Left ventricle myocardium inferior (tissue), 1 donor: Measurements from ENCODE around the gene BTG2. TPM values are rescaled to one million over a fixed set of nuclear protein-coding genes. Genes with fewer than 3 reads are reported as not detected.

Experiments used
- DNase-seq: peaks from one replicate; pipeline ENCODE4 v3.0.0-alpha.2; 2020
- H3K27ac ChIP-seq: fragments of 200-600 bp; replicated peaks from 2 replicates; pipeline ENCODE4 v1.8.0; 2021
- H3K27me3 ChIP-seq: fragments of 200-600 bp; 2 replicates; pipeline ENCODE4 v1.8.0; 2021; ENCODE audit warnings: low read depth
- H3K36me3 ChIP-seq: fragments of 200-600 bp; 2 replicates; pipeline ENCODE4 v1.8.0; 2021
- H3K4me1 ChIP-seq: fragments of 200-600 bp; 2 replicates; pipeline ENCODE4 v1.8.0; 2021
- H3K4me3 ChIP-seq: fragments of 200-600 bp; 2 replicates; pipeline ENCODE4 v1.8.0; 2021; ENCODE audit warnings: mild to moderate bottlenecking, moderate library complexity
- H3K9me3 ChIP-seq: fragments of 200-600 bp; replicated peaks from 2 replicates; pipeline ENCODE4 v1.8.0; 2021
- CTCF ChIP-seq: fragments of 200-600 bp; IDR thresholded peaks from 2 replicates; pipeline ENCODE4 v1.8.0; 2021; ENCODE audit warnings: antibody characterized with exemption, mild to moderate bottlenecking, borderline replicate concordance
- intact Hi-C: fragments of 100-400 bp; cut with micrococcal nuclease; formaldehyde crosslinking; loops from one replicate; pipeline ENCODE4 v1.11.0; 2022
- total RNA-seq: library from RNA; stranded (reverse); fragmentation: NEBNext Ultra II Directional; extraction: Animal tissue kit (Norgen Biotek cat#: 25700); gene quantifications from one replicate; pipeline ENCODE4 v1.2.1, GENCODE V29; 2021
- donor health status: DM: no; HTN: yes; CAD: no; lungs with severe emphysema.

BTG2 gene
- total RNA-seq, 1 donor from 2014 or later: 73.7 TPM

GRCh38 chr1:203278082-203278884 lies 27.0 kb upstream of the BTG2 start:
- Histone ChIP-seq H3K9me3 (no peaks in the 10 kb centered on the region), H3K4me1 (peaks cover 100% of the 10 kb centered on the region), H3K36me3 (no peaks in the 10 kb centered on the region), H3K27ac (peak overlapping the region; percentile 96), H3K4me3 (peak overlapping the region; percentile 44), H3K27me3 (no peaks in the 10 kb centered on the region)
- TF ChIP-seq CTCF: no peak
- peak; percentile 97 for DNase-seq
- intact Hi-C loops: loop anchor here (10.0 kb wide), 1 partner anchor 207 kb away; no protein-coding TSS in a partner anchor

GRCh38 chr1:203278885-203279406 lies 26.4 kb upstream of the BTG2 start:
- intact Hi-C loops: loop anchor here (10.0 kb wide), 1 partner anchor 206 kb away; no protein-coding TSS in a partner anchor
- DNase-seq: no peak
- H3K4me3 ChIP-seq: peak overlapping the region; percentile 44
- peaks cover 95% of the 10 kb centered on the region for H3K4me1 ChIP-seq
- H3K27ac ChIP-seq: peak overlapping the region; percentile 96
- no peak for TF ChIP-seq CTCF
- no peaks in the 10 kb centered on the region for H3K9me3 ChIP-seq
- no peaks in the 10 kb centered on the region for H3K27me3 ChIP-seq
- no peaks in the 10 kb centered on the region for H3K36me3 ChIP-seq

GRCh38 chr1:203280061-203280460 lies 25.3 kb upstream of the BTG2 start:
- intact Hi-C loops: no loop called here
- Histone ChIP-seq H3K36me3 (no peaks in the 10 kb centered on the region), H3K27ac (peak overlapping the region; percentile 96), H3K9me3 (no peaks in the 10 kb centered on the region), H3K4me1 (peaks cover 94% of the 10 kb centered on the region), H3K4me3 (no peak overlapping the region), H3K27me3 (no peaks in the 10 kb centered on the region)
- no peak for DNase-seq
- TF ChIP-seq CTCF: no peak

GRCh38 chr1:203281033-203281432 lies 24.3 kb upstream of the BTG2 start:
- no peaks in the 10 kb centered on the region for H3K27me3 ChIP-seq
- TF ChIP-seq CTCF: no peak
- no peak overlapping the region for H3K4me3 ChIP-seq
- no peaks in the 10 kb centered on the region for H3K9me3 ChIP-seq
- no peaks in the 10 kb centered on the region for H3K36me3 ChIP-seq
- H3K27ac ChIP-seq: peak overlapping the region; percentile 96
- no peak for DNase-seq
- H3K4me1 ChIP-seq: peaks cover 90% of the 10 kb centered on the region
- intact Hi-C loops: no loop called here

DNA sequence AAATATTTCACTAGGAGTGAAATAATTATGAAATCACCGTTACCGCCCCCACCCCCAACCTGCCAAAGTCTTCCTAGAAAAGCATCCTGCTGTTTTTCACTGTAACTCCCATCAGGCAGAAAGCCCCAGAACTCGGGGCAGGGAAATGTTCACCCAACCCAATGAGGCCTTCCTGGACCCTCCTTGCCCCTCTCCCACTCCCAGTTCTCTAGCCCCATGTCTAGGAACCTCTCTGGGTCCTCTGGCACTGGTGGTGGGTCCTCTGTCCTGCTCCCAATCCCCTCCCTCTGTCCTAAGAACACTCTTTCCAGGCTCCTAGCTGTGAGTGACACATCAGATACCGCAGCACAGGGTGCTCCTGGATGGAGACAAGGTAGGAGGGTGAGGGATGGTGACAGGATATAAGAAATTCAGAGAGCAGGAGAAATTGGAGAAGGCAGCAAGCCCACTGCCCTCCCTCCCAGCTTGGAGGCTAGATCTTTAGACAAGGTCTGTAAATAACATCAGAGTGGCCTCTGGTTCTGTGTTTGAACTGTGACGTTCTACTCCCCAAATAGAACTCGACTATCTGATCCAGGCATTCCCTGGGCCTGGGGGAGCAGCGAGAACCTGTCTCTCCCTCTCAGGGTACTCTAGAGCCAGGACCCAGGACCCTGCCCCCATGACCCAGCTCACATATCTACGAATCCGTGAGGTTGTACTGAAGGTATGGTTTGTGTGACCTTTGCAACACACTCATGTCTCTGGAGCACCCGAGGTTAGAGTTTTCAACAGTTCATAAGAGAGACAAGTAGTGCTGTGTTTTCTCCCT lies 23.3 kb upstream of the BTG2 start:
- DNase-seq: no peak
- no peaks in the 10 kb centered on the region for H3K27me3 ChIP-seq
- TF ChIP-seq CTCF: no peak
- peaks cover 90% of the 10 kb centered on the region for H3K4me1 ChIP-seq
- no peaks in the 10 kb centered on the region for H3K9me3 ChIP-seq
- intact Hi-C loops: no loop called here
- H3K4me3 ChIP-seq: no peak overlapping the region
- peak overlapping the region; percentile 96 for H3K27ac ChIP-seq
- no peaks in the 10 kb centered on the region for H3K36me3 ChIP-seq
